Activated gamma-delta T cell (primary cell): ENCODE measurements around the gene ONECUT3.

Experiments used
- DNase-seq: peaks from one replicate; lab custom pipeline; 2025; lab: John Stamatoyannopoulos, UW

The ONECUT3 gene

GRCh38 chr19:1814833-1815604 lies 61.7 kb downstream of the ONECUT3 start:
- DNase-seq: no peak

GRCh38 chr19:1815605-1816529 lies 62.6 kb downstream of the ONECUT3 start:
- no peak for DNase-seq

DNA sequence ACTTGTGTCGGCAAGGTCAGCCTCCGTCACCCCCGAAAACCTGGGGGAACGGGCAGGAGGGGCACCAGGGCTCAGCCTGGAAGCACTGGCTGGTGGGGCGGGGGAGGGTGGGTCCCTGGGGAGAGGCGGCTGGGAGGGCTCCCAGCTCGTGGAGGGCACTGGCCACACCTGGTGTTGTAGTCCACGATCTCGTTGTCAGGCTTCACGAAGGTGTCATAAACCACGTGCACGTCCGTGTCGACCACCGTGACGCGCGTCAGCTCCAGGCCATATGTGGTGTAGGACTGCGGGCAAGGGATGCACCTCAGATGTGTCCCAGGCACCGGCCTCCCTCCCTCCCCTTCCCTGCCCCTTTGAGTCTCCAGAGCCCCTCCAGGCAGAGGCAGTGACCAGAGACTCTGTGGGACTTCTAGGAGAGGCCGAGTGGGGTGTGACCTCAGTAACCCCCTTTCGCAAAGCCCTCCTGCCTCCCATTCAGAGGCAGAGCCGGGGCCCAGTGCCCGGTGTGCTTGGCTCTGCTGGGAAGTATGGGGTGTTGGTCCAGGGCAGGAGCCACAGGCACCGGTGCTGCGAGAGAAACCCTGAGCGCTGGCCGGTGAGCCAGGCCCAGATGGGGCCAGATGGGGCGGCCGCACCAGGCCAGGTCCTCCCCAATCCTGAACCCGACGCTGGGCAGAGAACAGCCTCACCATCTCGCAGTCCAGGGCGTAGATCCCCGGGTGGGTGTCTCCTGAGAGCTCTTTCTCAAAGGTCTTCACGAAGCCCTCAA lies 63.4 kb downstream of the ONECUT3 start:
- no peak for DNase-seq

DNA sequence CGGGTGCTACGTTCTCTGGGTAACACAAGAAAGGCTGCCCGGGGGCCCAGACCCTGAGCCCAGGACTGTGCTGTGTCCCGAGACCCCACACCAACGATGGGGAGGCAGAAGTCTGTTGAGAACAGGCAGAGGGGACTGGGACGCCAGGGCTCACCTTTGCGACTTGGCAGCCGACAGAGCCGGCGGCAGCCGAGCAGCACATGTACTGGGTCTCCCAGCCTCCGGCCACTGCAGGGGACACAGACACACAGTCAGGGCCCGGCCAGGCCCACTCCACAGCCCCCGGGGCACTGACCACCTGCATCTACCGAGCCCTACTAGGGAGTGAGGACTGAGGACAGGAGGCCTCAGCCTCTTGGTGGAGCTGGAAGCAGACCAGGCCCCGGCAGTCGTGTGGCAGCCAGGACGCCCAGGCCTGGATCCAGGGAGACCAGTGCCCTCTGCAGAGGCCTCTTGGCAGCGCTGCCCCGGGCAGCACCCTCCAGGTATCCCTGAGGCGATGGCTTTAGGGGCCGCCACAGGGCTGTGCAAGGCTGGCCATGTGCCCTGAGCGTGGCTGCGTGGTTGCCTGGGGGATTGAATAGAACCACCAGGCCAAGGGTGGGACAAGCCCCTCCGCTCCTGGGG lies 64.4 kb downstream of the ONECUT3 start:
- no peak for DNase-seq

- no peak for DNase-seq
Measured at GRCh38 chr19:1818549-1819195, 65.4 kb downstream of the ONECUT3 start.

- no peak for DNase-seq
Measured at GRCh38 chr19:1819341-1820255, 66.3 kb downstream of the ONECUT3 start.

DNA sequence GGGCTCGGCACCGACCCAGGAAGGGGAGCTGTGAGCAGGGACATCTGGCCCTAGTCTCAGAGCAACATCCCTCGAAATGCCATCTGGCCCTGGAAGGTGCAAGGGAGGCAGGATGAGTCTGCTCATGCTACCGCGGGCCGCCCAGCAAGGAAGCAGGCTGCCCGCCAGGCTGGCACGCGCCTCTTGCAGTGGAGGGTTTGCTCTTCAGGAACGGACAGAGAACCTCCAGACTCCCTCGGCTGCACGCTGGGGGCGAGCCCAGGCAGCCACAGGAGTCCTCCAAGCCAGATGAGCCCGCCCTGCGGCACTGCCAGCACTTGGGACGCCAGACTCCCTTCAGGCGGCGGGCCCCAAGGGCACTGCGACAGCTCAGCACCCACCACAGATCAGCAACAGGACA lies 68.9 kb downstream of the ONECUT3 start:
- DNase-seq: no peak

GRCh38 chr19:1823020-1823419 lies 69.7 kb downstream of the ONECUT3 start:
- DNase-seq: no peak

DNA sequence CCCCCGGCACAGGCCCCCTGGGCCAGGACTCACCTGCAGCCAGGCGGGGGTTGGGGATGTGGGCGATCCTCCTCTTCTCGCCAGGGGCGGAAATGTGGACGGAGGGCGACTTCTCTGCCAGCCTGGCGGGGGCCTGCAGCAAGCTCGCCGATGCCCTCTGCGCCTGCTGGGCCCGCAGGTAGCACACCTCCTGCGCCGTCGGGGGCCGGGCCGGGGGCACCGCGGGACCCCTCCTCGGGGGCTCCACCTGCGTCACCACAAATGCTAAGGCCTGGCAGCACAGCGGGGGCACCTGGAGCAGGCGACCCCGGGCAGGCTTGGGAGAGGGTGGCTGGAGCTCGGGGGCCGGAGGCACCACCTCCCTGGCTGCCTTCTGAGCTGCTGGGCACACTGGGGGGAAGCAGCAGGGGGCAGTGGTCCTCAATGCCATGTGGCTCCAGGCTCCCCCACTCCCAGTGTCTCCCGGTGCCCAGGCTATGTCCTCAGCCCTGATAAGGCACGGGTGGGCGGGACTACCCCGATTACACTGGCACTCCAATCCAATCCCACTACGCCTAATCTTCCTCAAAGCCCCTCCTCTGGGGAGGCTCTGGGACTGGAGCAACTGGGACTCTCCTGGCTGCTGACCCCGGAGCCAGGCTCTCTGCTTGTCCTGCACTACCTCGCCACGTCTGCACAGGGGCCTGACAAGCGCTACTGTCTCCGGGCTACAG lies 70.4 kb downstream of the ONECUT3 start:
- no peak for DNase-seq

GRCh38 chr19:1824252-1824622 lies 70.9 kb downstream of the ONECUT3 start:
- DNase-seq: no peak

DNA sequence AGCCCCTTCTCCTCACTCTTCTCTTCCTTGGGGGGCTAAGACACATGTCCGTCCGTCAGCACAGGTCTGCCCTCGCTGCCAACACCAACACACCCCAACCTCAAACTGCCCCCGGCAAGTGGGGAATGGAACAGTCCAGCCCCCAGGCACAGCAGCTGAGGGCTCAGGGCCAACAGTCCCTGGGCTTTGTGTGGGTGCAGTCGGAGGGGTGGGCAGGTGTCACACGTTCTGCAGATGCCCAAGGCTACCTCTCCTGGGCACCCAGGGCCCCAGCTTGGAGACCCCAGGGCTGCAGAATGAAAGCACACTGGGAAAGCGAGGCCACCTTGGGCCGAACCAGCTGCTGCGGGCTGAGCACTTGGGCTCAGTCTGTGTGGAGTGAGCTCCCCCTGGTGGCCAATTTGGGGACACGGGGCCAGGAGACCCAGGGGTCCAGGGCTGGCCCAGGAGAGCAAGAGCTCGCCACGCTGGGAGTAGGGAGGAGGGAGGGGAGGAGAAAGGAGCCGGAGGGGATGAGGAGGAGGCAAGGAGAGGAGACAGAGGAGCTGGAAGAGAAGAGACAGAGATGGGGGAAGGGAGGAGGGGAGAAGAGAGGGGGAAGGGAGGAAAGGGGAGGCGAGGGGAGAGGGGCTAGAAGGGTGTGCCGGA lies 72.7 kb downstream of the ONECUT3 start:
- DNase-seq: no peak

GRCh38 chr19:1826557-1827521 lies 73.5 kb downstream of the ONECUT3 start:
- DNase-seq: no peak

GRCh38 chr19:1827566-1828278 lies 74.4 kb downstream of the ONECUT3 start:
- no peak for DNase-seq

DNA sequence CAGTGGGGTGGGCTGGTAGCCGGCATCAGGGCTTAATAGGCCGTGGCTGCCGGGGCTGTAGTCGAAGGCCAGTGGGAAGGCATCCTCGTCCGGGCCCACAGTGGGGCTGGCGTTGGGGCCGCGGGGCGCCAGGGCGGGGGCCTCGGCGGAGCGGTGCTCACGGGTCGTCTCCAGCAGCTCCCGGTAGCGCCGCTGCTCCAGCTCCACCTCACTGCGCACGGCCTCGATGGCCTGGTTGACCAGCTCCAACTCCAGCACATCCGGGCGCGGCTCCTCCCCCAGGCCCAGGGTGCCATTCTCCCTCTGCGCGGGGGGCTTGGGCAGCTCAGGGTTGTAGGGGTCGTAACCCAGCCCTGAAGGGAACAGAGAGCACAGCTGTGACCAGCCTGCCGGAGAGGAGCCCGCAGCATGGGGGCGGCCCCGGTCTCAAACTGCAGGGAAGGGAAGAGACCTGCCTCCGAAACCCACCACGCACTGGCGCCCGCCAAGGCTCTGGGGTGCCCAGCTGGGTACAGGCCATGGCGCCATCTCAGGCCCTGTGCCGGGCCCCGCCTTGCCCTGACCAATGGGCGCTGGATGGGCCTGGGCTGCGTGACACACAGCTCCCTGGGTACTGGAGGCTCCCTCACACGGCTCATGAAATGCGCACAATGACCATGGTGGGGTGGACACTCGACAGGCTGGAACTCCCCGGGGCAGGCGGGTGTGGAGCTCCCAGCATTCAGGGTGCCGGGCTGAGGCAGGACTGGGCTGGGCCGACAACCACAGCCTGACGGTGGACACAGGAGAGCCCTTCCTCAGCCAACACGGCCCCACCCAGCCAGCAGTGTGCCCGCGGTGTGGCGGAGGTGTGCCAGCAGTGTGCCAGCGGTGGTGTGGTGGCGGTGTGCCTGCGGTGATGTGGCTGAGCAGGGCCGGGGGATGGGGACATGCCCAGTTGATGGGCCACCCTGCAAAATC lies 75.3 kb downstream of the ONECUT3 start:
- DNase-seq: no peak

- DNase-seq: no peak
Measured at GRCh38 chr19:1829958-1830357, 76.7 kb downstream of the ONECUT3 start.

- no peak for DNase-seq
Measured at GRCh38 chr19:1830568-1830967, 77.3 kb downstream of the ONECUT3 start.
